Measurements from ENCODE around the gene RNF207.

DNA sequence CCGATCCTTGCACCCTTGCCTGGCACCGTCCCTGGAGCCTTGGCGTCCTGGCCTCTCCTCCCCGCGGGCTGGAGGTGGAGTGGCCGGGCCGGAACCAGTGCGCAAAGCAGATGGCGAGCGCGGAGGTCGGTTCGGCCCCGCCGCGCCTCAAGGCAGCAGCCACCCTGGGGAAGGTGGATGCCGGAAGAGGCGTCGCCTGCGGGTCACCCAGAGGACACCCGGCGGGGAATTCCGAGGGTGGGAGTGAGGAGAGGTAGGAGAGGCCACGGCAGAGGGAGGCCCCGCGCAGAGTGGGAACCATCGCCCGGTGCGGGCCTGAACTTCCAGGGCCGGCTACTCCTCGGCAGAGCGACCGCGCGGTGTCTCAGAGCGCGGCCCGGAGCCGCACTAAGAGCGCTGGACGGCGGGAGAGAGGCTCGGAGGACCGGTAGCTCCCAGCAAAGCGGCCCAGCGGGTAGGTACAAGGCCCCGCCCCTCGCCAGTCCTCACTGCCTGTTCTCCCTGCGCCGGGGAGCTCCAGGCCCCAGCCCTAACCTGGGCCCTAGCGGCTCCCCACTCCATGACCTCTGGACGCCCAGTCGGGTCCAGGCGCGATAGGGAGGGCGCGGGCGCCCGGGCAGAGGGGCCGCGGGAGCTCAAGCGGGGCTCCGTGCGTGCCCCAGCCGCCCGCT lies at the start of gene RNF207:
- TF ChIP-seq POLR2A (IDR thresholded peaks at IDR 0.05) (no peak), POLR2AphosphoS5 (IDR thresholded peaks at IDR 0.05; ENCODE audit: insufficient read depth in 1 of 2, low read depth in 1 of 2) (peak in 1 of 2 donors; percentile 71)
- TF ChIP-seq, protein P1, sequence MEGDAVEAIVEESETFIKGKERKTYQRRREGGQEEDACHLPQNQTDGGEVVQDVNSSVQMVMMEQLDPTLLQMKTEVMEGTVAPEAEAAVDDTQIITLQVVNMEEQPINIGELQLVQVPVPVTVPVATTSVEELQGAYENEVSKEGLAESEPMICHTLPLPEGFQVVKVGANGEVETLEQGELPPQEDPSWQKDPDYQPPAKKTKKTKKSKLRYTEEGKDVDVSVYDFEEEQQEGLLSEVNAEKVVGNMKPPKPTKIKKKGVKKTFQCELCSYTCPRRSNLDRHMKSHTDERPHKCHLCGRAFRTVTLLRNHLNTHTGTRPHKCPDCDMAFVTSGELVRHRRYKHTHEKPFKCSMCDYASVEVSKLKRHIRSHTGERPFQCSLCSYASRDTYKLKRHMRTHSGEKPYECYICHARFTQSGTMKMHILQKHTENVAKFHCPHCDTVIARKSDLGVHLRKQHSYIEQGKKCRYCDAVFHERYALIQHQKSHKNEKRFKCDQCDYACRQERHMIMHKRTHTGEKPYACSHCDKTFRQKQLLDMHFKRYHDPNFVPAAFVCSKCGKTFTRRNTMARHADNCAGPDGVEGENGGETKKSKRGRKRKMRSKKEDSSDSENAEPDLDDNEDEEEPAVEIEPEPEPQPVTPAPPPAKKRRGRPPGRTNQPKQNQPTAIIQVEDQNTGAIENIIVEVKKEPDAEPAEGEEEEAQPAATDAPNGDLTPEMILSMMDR (IDR thresholded peaks at IDR 0.05) = no peak
